GM12875 (cell line): ENCODE results near the gene TLR6.
A peak's percentile ranks its signal among the peaks of the same experiment; 100 is the strongest.
"Not testable (repeated sequence)": the region's sequence is repeated elsewhere in the genome, so short reads cannot be mapped to it uniquely, and the experiment has no call there.

ENCODE experiments used
- H3K4me3 ChIP-seq: one replicate; pipeline ENCODE4 v1.5.1; 2011; ENCODE audit warnings: low read depth, low read length, control low read depth
- CTCF ChIP-seq: IDR thresholded peaks from 2 replicates; pipeline ENCODE4 v1.5.1; 2011; ENCODE audit warnings: low read depth, mild to moderate bottlenecking, control low read depth, inconsistent platforms, low read length, moderate library complexity, borderline replicate concordance; ENCODE audit not compliant: insufficient read depth

The TLR6 gene

GRCh38 chr4:38814386-38814785 lies 42.2 kb downstream of the TLR6 start:
- TF ChIP-seq CTCF: no peak

DNA sequence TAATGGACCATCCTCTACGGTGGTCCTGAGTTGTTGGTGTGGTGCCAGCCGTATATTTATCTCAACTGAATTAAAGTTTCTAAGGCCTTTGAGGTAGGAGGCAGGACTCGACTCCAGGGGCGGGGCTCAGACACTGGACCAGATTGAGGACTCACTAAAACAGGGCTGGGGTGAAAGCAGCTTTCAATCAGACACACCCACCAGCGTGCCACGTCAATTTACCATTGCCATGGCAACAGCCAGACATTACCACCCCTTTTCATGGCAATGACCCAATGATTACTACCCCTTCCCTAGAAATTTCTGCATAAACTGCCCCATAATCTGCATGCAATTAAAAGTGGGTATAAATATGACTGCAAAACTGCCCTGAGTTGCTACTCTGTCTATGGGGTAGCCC lies 45.3 kb downstream of the TLR6 start:
- TF ChIP-seq CTCF: no peak
- no peak overlapping the region for H3K4me3 ChIP-seq

More at GRCh38 chr4:38814386-38814785, 42.2 kb downstream of the TLR6 start:
- H3K4me3 ChIP-seq: no peak overlapping the region

DNA sequence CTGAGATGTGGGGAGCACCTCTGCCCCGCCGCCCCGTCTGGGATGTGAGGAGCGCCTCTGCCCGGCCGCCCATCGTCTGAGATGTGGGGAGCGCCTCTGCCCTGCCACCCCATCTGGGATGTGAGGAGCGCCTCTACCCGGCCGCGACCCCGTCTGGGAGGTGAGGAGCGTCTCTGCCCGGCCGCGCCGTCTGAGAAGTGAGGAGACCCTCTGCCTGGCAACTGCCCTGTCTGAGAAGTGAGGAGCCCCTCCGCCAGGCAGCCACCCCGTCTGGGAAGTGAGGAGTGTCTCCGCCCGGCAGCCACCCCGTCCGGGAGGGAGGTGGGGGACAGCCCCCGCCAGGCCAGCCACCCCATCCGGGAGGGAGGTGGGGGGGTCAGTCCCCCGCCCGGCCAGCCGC lies 49.2 kb downstream of the TLR6 start:
- H3K4me3 ChIP-seq: not testable (repeated sequence)

- H3K4me3 ChIP-seq: not testable (repeated sequence)
Measured at GRCh38 chr4:38806251-38806650, 50.4 kb downstream of the TLR6 start.

- TF ChIP-seq CTCF: no peak
- peak overlapping the region; percentile 12 for H3K4me3 ChIP-seq
Measured at GRCh38 chr4:38805530-38806145, 51.0 kb downstream of the TLR6 start.

- TF ChIP-seq CTCF: peak; percentile 21; the same call in 1 of the 2 replicates
- peak within 1 kb of the TSS; percentile 12 for H3K4me3 ChIP-seq
Measured at GRCh38 chr4:38804654-38805295, 51.8 kb downstream of the TLR6 start, which contains the start of gene TLR1. TSS of gene TLR1 (minus strand) at chr4:38804791. CDS start at chr4:38798831, 5,960 bp downstream.

GRCh38 chr4:38803833-38804653 lies 52.6 kb downstream of the TLR6 start:
- TF ChIP-seq CTCF: no peak

More at GRCh38 chr4:38803833-38804653, 52.6 kb downstream of the TLR6 start:
- peak overlapping the region; percentile 10 for H3K4me3 ChIP-seq
